A549 (cell line): Measurements from ENCODE around the gene BNIP5. TPM values are rescaled to one million over a fixed set of nuclear protein-coding genes. Genes with fewer than 3 reads are reported as not detected.

Experiments used
- ATAC-seq, 2 experiments: fragments of 200-7000 bp in 1 of 2; fragments of >200 bp in 1 of 2; cut with Nextera tagmentation in 1 of 2; cut with Tn5 transposase in 1 of 2; 3 replicates each; pipeline versions ENCODE4 v1.8.0 to v1.9.1; 2018 to 2020; ENCODE audit warnings: mild to moderate bottlenecking in 1 of 2, moderate library complexity in 1 of 2
- CTCF ChIA-PET: fragments of 300-600 bp; sonication (Branson Sonifier 250); formaldehyde crosslinking; extraction: SDS; loops from one replicate; lab custom pipeline; 2021; ENCODE audit warnings: antibody characterized with exemption, inconsistent platforms; lab: Yijun Ruan, JAX
- POLR2A ChIA-PET: fragments of 350-600 bp; formaldehyde crosslinking; extraction: SDS; loops from one replicate; lab custom pipeline; 2021; ENCODE audit warnings: antibody characterized with exemption, inconsistent platforms; lab: Yijun Ruan, JAX
- DNase-seq, 2 experiments: peaks; one replicate each; pipeline versions ENCODE4 v3.0.0 to v3.0.0-alpha.2; 2011 to 2016; ENCODE audit warnings: low read depth in 1 of 2, low spot score in 1 of 2
- FAIRE-seq: peaks from 2 replicates; lab custom pipeline; 2011; peaks lifted over from hg19 to GRCh38; lab: Jason Lieb, UNC
- H3K27ac ChIP-seq, 2 experiments: fragments of >200 bp; sonication (Bioruptor Twin); formaldehyde crosslinking; 3 replicates each; pipeline ENCODE4 v1.5.1; 2016 to 2017
- H3K4me1 ChIP-seq: fragments of >200 bp; sonication (Bioruptor Twin); formaldehyde crosslinking; 3 replicates; pipeline ENCODE4 v1.6.1; 2016
- H3K4me2 ChIP-seq: fragments of >200 bp; sonication (Bioruptor Twin); formaldehyde crosslinking; 3 replicates; pipeline ENCODE4 v1.6.1; 2016
- H3K4me3 ChIP-seq: fragments of >200 bp; sonication (Bioruptor Twin); formaldehyde crosslinking; 3 replicates; pipeline ENCODE4 v1.5.1; 2016
- H3K9me3 ChIP-seq: fragments of >200 bp; sonication (Bioruptor Twin); formaldehyde crosslinking; 3 replicates; pipeline ENCODE4 v1.6.1; 2016
- CBX8 ChIP-seq: fragments of 200-600 bp; sonication (generic); IDR thresholded peaks from 2 replicates; pipeline ENCODE4 v1.6.1; 2016
- CHD4 ChIP-seq: fragments of 200-600 bp; sonication (generic); IDR thresholded peaks from 2 replicates; pipeline ENCODE4 v1.6.1; 2016; ENCODE audit warnings: antibody characterized with exemption, mild to moderate bottlenecking, borderline replicate concordance
- E2F6 ChIP-seq: IDR thresholded peaks from 2 replicates; pipeline ENCODE4 v1.6.1; 2012; ENCODE audit warnings: low read depth, borderline replicate concordance
- EHMT2 ChIP-seq: fragments of 200-600 bp; sonication (generic); IDR thresholded peaks from 2 replicates; pipeline ENCODE4 v1.6.1; 2016; ENCODE audit warnings: antibody characterized with exemption, low read depth, mild to moderate bottlenecking, moderate library complexity
- ELK1 ChIP-seq: fragments of 150-350 bp; IDR thresholded peaks from 2 replicates; pipeline ENCODE4 v1.6.1; 2014; ENCODE audit warnings: low read depth, mild to moderate bottlenecking, low read length
- FOSB ChIP-seq: fragments of 250-450 bp; sonication (Bioruptor Pico); IDR thresholded peaks from 2 replicates; pipeline ENCODE4 v1.5.0; 2020; ENCODE audit warnings: mild to moderate bottlenecking, moderate library complexity
- FOSL2 ChIP-seq, 2 experiments: fragments of 450-650 bp in 1 of 2; fragments of >200 bp in 1 of 2; sonication (Bioruptor Twin) in 1 of 2; formaldehyde crosslinking; IDR thresholded peaks; 2 replicates each; pipeline versions ENCODE4 v1.5.0 to v1.6.1; 2016 to 2020; ENCODE audit warnings: mild to moderate bottlenecking in 1 of 2, moderate library complexity in 1 of 2
- GATA3 ChIP-seq: IDR thresholded peaks from 2 replicates; pipeline ENCODE4 v1.6.1; 2012; ENCODE audit warnings: borderline replicate concordance
- HMGXB4 ChIP-seq: fragments of 250-450 bp; sonication (Bioruptor Pico); IDR thresholded peaks from 2 replicates; pipeline ENCODE4 v1.5.0; 2021; ENCODE audit warnings: mild to moderate bottlenecking, moderate library complexity, borderline replicate concordance
- HOXA7 ChIP-seq: fragments of 250-450 bp; sonication (Bioruptor Pico); IDR thresholded peaks from 2 replicates; pipeline ENCODE4 v1.5.0; 2020; ENCODE audit warnings: mild to moderate bottlenecking, moderate library complexity
- HOXB13 ChIP-seq: fragments of 250-450 bp; sonication (Bioruptor Pico); IDR thresholded peaks from 2 replicates; pipeline ENCODE4 v1.5.0; 2020; ENCODE audit warnings: low read depth, mild to moderate bottlenecking, moderate library complexity
- KDM1A ChIP-seq: fragments of 200-600 bp; sonication (generic); IDR thresholded peaks from 2 replicates; pipeline ENCODE4 v1.6.1; 2016; ENCODE audit warnings: low read depth, mild to moderate bottlenecking
- NPAS2 ChIP-seq: fragments of 250-450 bp; sonication (Bioruptor Pico); IDR thresholded peaks from 2 replicates; pipeline ENCODE4 v1.8.0; 2022; ENCODE audit warnings: mild to moderate bottlenecking, moderate library complexity, borderline replicate concordance
- PBX3 ChIP-seq: IDR thresholded peaks from 2 replicates; pipeline ENCODE4 v1.6.1; 2012
- PHF8 ChIP-seq: fragments of 200-600 bp; sonication (generic); IDR thresholded peaks from 2 replicates; pipeline ENCODE4 v1.6.1; 2016; ENCODE audit warnings: low read depth, mild to moderate bottlenecking, antibody characterized with exemption, moderate library complexity, borderline replicate concordance
- RAD21 ChIP-seq, 2 experiments: fragments of >200 bp in 1 of 2; sonication (Bioruptor Twin) in 1 of 2; formaldehyde crosslinking in 1 of 2; IDR thresholded peaks in 1 of 2; conservative IDR thresholded peaks in 1 of 2; 2 replicates in 1 of 2; 3 replicates in 1 of 2; pipeline ENCODE4 v1.6.1; 2012 to 2018; ENCODE audit warnings: inconsistent platforms in 1 of 2
- RCOR1 ChIP-seq: fragments of 150-350 bp; IDR thresholded peaks from 2 replicates; pipeline ENCODE4 v1.6.1; 2014; ENCODE audit warnings: antibody characterized with exemption, low read length, low read depth
- RNF2 ChIP-seq: fragments of 200-600 bp; sonication (generic); IDR thresholded peaks from 2 replicates; pipeline ENCODE4 v1.6.1; 2016; ENCODE audit warnings: low read depth, mild to moderate bottlenecking, antibody characterized with exemption, moderate library complexity, borderline replicate concordance
- ZFP36 ChIP-seq: fragments of 450-650 bp; IDR thresholded peaks from 2 replicates; pipeline ENCODE4 v1.6.1; 2014; ENCODE audit warnings: borderline replicate concordance; ENCODE audit not compliant: partially characterized antibody
- ZSCAN20 ChIP-seq: fragments of 250-450 bp; sonication (Bioruptor Pico); IDR thresholded peaks from 2 replicates; pipeline ENCODE4 v1.8.0; 2022; ENCODE audit warnings: mild to moderate bottlenecking, moderate library complexity
- WGBS: methylation state at CpG from one replicate; pipeline ENCODE4 v1.1.6; 2017; ENCODE audit errors: missing lambda C conversion rate; 5-methylcytosine and 5-hydroxymethylcytosine counted together
- polyA plus RNA-seq, 4 experiments: library from polyadenylated mRNA; depleted of rRNA in 3 of 4; stranded (reverse); fragments of >200 nt; fragmentation: RNase III in 1 of 4; extraction: RNeasy Plus Mini Kit Qiagen cat#74134 plus additional on column Dnase treatment in 1 of 4; gene quantifications; 2 replicates in 3 of 4; 3 replicates in 1 of 4; pipeline ENCODE4 v1.2.3, GENCODE V29; 2011 to 2017

BNIP5 gene
- polyA plus RNA-seq, 2 of the 4 experiments (the other 2 are of a cell fraction): not detected

- no peak overlapping the region for H3K4me2 ChIP-seq
- no peak for TF ChIP-seq EHMT2
- TF ChIP-seq RCOR1: no peak
- TF ChIP-seq HOXA7 (CRISPR knock-in tag): no peak
- no peak for TF ChIP-seq PHF8
- DNase-seq (no peak), FAIRE-seq (no peak), ATAC-seq (no peak)
- H3K27ac ChIP-seq: no peak overlapping the region
- H3K9me3 ChIP-seq: no peaks in the 10 kb centered on the region
- H3K4me1 ChIP-seq: peaks cover 26% of the 10 kb centered on the region
- ChIA-PET CTCF (interaction anchor here (1.0 to 10.8 kb wide), 4 partner anchors 10 to 192 kb away, joined by 3 to 73 read pairs (median 4); no protein-coding TSS in a partner anchor), POLR2A (no interaction called here)
- no peak overlapping the region for H3K4me3 ChIP-seq
- 65% methylated on average over 5 of the region's 5 CpGs for WGBS
These were observed 49.8 kb downstream of the BNIP5 start for GRCh38 chr6:36286858-36287257.

- no peak overlapping the region for H3K27ac ChIP-seq
- DNase-seq (no peak), ATAC-seq (no peak), FAIRE-seq (no peak)
- POLR2A ChIA-PET: no interaction called here
- WGBS: 27% methylated on average over 1 of the region's 1 CpG
- H3K4me2 ChIP-seq: no peak overlapping the region
- H3K4me1 ChIP-seq: peaks cover 16% of the 10 kb centered on the region
- no peak for TF ChIP-seq E2F6
- no peak for TF ChIP-seq PHF8
- no peak for TF ChIP-seq CHD4
- TF ChIP-seq ZSCAN20 (CRISPR knock-in tag): no peak
- TF ChIP-seq HOXA7 (CRISPR knock-in tag): no peak
- TF ChIP-seq PBX3: no peak
- TF ChIP-seq ELK1: no peak
- TF ChIP-seq ZFP36: no peak
- no peak for TF ChIP-seq HMGXB4 (CRISPR knock-in tag)
- no peak for TF ChIP-seq FOSB (CRISPR knock-in tag)
- TF ChIP-seq FOSL2 (IDR thresholded peaks at IDR 0.05): no peak
- no peak for TF ChIP-seq FOSL2 (CRISPR knock-in tag; IDR thresholded peaks at IDR 0.05)
- no peak for TF ChIP-seq CBX8
- no peak for TF ChIP-seq HOXB13 (CRISPR knock-in tag)
- TF ChIP-seq NPAS2 (CRISPR knock-in tag): no peak
- TF ChIP-seq RAD21 (conservative IDR thresholded peaks at IDR 0.05 in 1 of 2, IDR thresholded peaks at IDR 0.05 in 1 of 2): no peak
- no peak for TF ChIP-seq KDM1A
- TF ChIP-seq GATA3: no peak
- no peak for TF ChIP-seq RNF2
- no peak overlapping the region for H3K4me3 ChIP-seq
- CTCF ChIA-PET: interaction anchor here (0.8 to 10.8 kb wide), 5 partner anchors 9 to 191 kb away, joined by 3 to 73 read pairs (median 4); no protein-coding TSS in a partner anchor
- H3K9me3 ChIP-seq: no peaks in the 10 kb centered on the region
These were observed 50.9 kb downstream of the BNIP5 start for GRCh38 chr6:36285797-36286196.
